Mesodermal cell (in vitro differentiated cells): ENCODE data around the gene FUT7.

Experiments
- H3K27ac ChIP-seq: 2 replicates; pipeline ENCODE4 v1.7.0; 2013; ENCODE audit warnings: mild to moderate bottlenecking, low read depth, low read length, moderate library complexity; ENCODE audit not compliant: severe bottlenecking
- H3K36me3 ChIP-seq: 2 replicates; pipeline ENCODE4 v1.7.1; 2013; ENCODE audit warnings: mild to moderate bottlenecking, low read length, moderate library complexity; ENCODE audit not compliant: control insufficient read depth, insufficient read depth
- H3K4me1 ChIP-seq: one replicate; pipeline ENCODE4 v1.7.1; 2013; ENCODE audit warnings: mild to moderate bottlenecking, low read length; ENCODE audit not compliant: insufficient read depth, control insufficient read depth, poor library complexity, severe bottlenecking
- H3K4me3 ChIP-seq: 2 replicates; pipeline ENCODE4 v1.7.0; 2013; ENCODE audit warnings: low read length, control low read depth, mild to moderate bottlenecking; ENCODE audit not compliant: insufficient read depth, poor library complexity, severe bottlenecking; ENCODE audit errors: extremely low read depth
- H3K9me3 ChIP-seq: 2 replicates; pipeline ENCODE4 v1.7.1; 2013; ENCODE audit warnings: mild to moderate bottlenecking, low read length, moderate library complexity; ENCODE audit not compliant: control insufficient read depth
- WGBS, 2 experiments: methylation state at CpG; one replicate each; pipeline ENCODE4 v1.1.5; 2013; ENCODE audit warnings: missing lambda C conversion rate in 2 of 2; ENCODE audit not compliant: insufficient coverage in 2 of 2; 5-methylcytosine and 5-hydroxymethylcytosine counted together

Gene FUT7

DNA sequence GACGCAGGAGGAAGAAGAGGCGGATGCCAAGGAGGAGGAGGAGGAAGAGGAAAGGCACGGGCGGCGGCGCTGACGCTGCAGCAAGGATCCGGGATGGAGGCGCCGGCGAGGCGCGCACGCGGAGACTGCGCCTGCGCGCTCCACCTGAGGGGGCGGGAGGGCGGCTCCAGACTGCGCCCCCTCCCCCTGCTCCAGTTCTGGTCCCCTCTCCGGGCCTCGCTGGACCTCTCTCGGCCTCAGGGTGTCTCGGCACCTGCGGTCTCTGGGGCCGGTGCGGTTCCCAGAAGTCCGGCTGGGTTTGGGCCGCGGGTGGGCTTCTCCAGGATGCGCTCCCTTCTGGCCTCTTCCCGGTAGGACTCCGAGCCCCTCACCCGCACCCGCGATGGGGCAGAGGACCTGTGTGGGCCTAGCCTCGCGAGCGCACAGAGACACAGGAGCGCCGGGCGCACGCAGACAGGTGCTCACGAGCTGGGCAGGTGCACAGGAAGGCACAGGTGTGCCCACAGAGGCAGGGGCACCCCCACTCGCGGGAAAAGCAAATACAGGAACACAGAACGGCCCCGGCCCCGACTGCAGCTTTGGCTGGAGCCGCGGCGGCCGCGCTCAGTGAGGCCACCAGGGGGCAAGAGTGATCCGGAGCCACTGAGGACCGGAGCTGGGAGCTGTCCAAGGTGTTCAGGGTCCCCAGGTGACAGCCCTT is 14.3 kb upstream of the FUT7 start, which contains the start of gene NPDC1:
NPDC1 (minus strand) TSS at position 90 of the 700 bp plus-strand sequence. CDS start 188 bp downstream, outside the sequence.
- Histone ChIP-seq H3K4me1 (no peaks in the 10 kb centered on the region), H3K27ac (no peak within 1 kb of the TSS), H3K9me3 (no peaks in the 10 kb centered on the region), H3K36me3 (no peaks in the 10 kb centered on the region), H3K4me3 (peak within 1 kb of the TSS; percentile 50)
- whole genome bisulfite sequencing, 2 experiments: 0 to 1% methylated on average over 56 to 57 of the region's 57 CpGs

DNA sequence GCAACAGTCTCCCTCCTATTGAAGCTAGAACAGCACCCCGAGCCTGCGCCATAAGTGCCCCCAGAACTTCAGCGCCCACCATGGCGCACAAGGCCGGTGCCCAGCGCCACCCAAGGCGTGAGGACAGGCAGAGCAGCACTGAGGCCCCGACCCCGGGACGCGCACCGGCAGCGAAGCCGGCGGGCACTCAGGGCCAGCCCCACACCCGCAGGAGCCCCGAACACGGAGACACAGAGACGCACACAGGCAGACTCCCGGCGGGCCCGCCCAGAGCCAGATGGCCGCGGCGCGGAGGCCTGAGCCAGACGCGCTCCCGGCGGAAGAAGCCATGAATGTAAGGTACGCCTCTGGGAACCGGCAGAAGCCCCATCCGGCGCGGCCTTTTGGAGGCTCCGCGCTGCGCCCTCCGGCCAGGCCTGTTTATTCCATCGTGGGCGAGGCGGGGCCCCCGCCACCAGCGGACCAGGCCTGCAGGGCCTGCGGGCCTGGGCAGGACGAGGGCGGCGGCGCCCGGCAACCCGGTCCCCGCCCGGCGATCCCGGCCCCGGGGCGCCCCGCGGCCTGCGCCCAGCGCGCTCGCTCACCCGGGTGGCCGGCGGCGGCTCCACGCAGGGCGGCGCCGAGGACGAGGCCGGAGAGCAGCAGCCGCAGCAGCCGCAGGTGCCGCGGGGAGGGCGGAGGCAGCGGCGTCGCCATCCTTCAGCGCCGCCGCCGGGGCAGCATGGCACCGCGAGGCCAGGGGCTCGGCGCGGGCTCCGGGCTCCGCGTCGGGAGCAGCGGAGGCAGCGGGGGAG is 13.6 kb upstream of the FUT7 start:
- no peaks in the 10 kb centered on the region for H3K36me3 ChIP-seq
- H3K4me1 ChIP-seq: no peaks in the 10 kb centered on the region
- no peak overlapping the region for H3K27ac ChIP-seq
- peak overlapping the region; percentile 50 for H3K4me3 ChIP-seq
- WGBS, 2 experiments: 7 to 8% methylated on average over 75 to 77 of the region's 96 CpGs
- no peaks in the 10 kb centered on the region for H3K9me3 ChIP-seq

DNA sequence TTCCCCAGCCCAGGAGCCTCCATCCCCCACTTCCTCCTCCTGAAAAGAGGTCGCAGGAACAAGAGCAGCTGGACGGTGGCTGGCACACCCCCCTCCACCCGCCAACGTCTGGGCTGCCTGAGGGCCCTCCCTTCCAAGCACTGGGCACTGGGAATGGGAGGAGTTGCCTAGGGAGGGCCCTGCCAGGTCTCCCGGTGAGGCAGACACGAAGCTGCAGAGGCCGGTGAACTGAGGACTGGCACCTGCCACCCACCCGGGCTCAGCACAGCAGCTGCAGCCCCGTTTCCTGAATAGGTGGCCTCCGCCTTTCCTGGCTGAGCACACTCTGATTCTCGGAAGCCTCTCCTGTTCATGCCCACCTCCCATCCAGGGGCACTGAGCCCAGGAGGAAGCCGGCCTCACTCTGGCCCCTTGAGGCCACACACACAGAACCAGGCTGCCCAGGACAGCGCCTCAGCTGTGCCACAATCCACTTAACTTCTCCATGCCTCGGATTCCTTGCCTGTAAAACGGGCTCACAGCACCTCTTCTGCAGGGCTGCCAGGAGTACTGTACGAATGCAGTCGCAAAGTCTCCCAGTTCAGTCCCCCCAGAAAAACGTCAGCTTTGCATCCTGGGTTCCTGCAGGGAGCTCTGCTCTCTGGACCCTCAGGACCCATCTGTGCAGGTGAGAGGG is 12.8 kb upstream of the FUT7 start:
- no peak overlapping the region for H3K27ac ChIP-seq
- H3K9me3 ChIP-seq: no peaks in the 10 kb centered on the region
- WGBS, 2 experiments: 77 to 83% methylated on average over 14 to 18 of the region's 18 CpGs
- H3K4me1 ChIP-seq: no peaks in the 10 kb centered on the region
- H3K36me3 ChIP-seq: peaks cover 3% of the 10 kb centered on the region
- H3K4me3 ChIP-seq: peak overlapping the region; percentile 50

DNA sequence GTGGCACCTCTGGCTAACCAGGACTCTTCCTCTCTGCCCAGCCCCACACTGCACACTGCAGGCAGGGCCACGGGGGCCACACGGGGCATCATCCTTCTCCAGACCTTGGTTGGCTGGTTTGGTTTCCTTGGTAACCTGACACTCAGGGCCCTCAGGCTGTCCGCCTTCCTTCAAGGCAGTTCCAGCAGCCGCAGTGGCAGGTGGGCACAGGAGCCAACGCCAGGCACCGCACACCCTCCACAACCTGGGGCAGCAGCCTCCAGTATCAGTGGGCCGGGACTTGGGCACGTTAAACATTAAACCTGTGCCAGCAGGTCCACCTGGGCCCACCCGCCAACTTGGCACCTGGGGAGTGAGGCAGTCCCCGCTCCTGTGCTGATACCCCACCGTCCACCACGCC is 12.1 kb upstream of the FUT7 start:
- peaks cover 9% of the 10 kb centered on the region for H3K36me3 ChIP-seq
- H3K4me3 ChIP-seq: no peak overlapping the region
- WGBS, 2 experiments: 76 to 85% methylated on average over 8 to 12 of the region's 12 CpGs
- no peaks in the 10 kb centered on the region for H3K9me3 ChIP-seq
- H3K4me1 ChIP-seq: no peaks in the 10 kb centered on the region
- H3K27ac ChIP-seq: no peak overlapping the region

DNA sequence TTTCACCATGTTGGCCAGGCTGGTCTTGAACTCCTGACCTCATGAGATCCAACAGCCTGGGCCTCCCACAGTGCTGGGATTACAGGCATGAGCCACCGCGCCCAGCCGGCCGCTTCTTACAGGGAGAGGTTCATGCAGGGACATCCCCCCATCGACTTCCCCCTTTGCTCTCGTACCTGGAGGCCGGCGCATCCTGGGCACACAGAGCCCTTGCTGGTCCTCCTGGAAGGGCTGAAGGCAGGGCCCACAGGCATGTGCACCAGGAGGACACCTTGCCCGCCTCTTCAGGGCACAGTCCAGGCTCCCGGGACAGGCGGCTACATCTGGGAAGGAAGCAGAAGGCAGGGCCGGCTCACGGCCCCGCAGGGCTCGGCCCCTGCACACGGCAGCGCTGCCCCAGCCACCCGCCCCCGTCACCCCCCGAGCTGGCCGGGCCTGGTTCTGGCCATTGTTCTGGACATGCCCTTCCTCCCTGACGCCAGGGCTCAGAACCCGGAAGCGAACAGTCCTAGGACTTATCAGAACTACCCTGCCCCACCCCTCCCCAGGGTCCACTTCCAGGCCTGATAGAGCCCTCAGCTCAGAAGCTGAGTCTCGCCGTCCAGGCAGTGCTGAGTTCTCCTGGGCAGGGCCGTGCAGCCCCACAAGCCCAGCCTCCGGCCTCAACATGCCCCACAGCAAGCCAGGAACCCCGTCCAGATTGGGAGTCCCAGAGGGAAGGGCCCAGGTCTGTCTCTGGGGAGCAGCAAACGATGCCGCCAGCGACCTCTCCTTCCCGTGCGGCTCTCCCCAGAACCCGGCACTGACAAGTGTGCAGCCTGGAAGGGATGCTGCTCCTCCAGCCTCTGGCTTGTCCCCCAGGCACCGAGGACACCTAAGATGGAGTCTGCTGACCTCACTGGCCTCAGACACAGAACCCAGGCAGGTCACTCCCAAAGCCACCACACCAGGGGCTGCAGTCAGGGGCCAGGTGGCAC is 11.2 kb upstream of the FUT7 start:
- H3K27ac ChIP-seq: no peak overlapping the region
- 89 to 95% methylated on average over 30 to 32 of the region's 36 CpGs for WGBS, 2 experiments
- no peaks in the 10 kb centered on the region for H3K9me3 ChIP-seq
- H3K36me3 ChIP-seq: peaks cover 14% of the 10 kb centered on the region
- H3K4me1 ChIP-seq: no peaks in the 10 kb centered on the region
- no peak overlapping the region for H3K4me3 ChIP-seq

DNA sequence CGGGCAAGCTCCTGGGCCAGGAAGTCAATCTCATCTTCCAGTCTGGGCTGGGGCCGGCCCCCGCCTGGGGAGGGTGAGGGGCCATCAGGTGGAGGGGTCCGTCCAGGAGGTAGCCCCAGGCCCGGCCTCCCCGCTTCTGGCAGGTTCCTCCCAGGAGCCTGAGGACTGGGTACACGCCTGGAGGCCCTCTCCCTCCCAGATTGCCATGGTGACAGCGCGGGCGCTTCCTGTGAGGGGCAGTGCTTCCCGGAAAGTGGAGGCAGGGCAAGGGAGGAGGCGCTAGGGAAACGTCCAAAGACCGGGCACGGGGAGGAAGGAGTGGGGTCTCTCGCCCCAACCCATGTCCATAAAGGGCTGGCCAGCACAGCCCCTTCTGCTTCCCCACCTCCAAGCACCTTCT is 9.2 kb upstream of the FUT7 start:
- H3K27ac ChIP-seq: no peak overlapping the region
- no peaks in the 10 kb centered on the region for H3K4me1 ChIP-seq
- H3K4me3 ChIP-seq: no peak overlapping the region
- peaks cover 14% of the 10 kb centered on the region for H3K36me3 ChIP-seq
- WGBS, 2 experiments: 72 to 82% methylated on average over 4 to 13 of the region's 16 CpGs
- no peaks in the 10 kb centered on the region for H3K9me3 ChIP-seq

DNA sequence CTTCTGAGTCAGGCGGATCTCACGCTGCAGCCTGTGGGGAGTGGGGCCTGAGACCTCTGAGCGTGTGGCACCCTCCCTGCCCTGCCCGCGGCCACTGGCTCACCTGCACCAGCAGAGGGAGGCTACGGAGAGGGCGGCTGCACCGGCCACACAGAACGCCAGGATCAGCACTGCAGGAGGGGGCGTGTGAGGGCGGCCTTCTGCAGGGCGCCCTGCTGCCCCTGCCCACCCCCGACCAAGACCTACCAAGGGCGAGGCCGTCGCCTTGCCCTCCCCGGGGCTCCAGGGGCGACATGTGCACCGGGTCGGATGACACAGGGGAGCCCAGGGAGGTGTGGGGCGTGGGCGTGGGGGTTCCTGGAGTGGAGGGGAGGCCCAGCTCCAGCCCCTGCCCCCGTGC is 8.7 kb upstream of the FUT7 start:
- H3K36me3 ChIP-seq: peaks cover 14% of the 10 kb centered on the region
- H3K9me3 ChIP-seq: no peaks in the 10 kb centered on the region
- H3K4me3 ChIP-seq: no peak overlapping the region
- H3K4me1 ChIP-seq: no peaks in the 10 kb centered on the region
- H3K27ac ChIP-seq: no peak overlapping the region
- WGBS, 2 experiments: 87 to 94% methylated on average over 12 to 23 of the region's 23 CpGs

DNA sequence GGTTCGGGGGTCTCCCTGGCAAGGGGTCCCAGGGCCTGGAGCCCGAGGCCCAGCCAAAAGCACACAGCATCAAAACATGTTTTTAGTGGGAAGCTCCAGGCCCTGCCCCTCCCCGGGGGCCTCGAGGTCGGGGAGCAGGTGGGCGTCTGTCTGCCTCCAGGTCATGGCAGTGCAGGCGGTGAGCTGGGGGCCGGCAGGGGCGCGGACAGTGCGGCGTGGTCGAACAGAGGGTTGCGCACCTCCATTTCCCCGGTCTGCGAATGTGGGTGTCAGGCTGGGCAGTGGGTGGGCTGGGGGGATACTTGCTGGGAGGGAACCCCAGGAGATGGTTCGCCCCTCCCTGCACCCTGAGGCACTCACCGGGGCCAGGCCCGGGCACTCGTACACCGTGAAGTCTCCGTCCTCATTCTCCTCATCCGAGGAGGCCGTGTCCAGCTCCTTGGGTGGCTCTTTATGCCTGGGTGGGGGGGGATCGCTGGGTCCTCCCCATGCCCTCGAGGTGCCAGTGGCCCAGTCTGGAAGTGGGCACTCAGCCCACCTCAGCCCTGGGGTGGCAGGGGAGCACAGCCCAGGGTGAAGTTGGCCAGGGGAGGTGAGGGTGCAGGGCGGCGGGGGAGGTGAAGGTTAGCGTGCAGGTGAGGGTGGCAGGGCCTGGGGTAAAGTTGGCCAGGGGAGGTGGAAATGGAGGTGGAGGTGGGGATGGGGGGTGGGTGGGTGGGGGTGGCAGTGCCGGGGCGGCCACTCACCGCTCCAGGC is 7.9 kb upstream of the FUT7 start:
- peaks cover 14% of the 10 kb centered on the region for H3K36me3 ChIP-seq
- no peak overlapping the region for H3K27ac ChIP-seq
- 98% methylated on average over 14 to 22 of the region's 32 CpGs for WGBS, 2 experiments
- H3K4me1 ChIP-seq: no peaks in the 10 kb centered on the region
- no peaks in the 10 kb centered on the region for H3K9me3 ChIP-seq
- H3K4me3 ChIP-seq: no peak overlapping the region

DNA sequence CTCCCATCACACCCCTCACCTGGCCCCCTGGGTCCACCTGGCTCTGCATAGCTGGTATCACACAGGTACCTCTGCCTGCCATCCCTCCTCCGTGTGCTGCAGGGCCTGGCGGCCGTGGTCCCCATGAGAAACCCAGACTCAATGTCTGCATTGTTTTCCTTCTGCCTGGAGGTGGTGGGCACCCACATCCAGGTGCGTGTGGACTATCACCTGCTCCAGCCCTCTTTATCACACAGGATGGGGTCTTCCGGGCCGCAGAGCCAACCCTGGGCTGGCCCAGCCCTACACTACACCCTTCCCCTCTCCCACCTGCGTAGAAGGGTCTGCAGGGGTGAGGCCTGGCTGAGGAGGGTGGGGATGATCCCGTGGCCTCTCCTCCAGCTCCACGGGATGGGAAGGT is 7.0 kb upstream of the FUT7 start:
- no peak overlapping the region for H3K27ac ChIP-seq
- no peaks in the 10 kb centered on the region for H3K4me1 ChIP-seq
- WGBS, 2 experiments: 96 to 97% methylated on average over 4 to 5 of the region's 9 CpGs
- peaks cover 14% of the 10 kb centered on the region for H3K36me3 ChIP-seq
- H3K4me3 ChIP-seq: no peak overlapping the region
- H3K9me3 ChIP-seq: no peaks in the 10 kb centered on the region
